Measurements from ENCODE around the gene C4BPA. TPM values are rescaled to one million over a fixed set of nuclear protein-coding genes. Genes with fewer than 3 reads are reported as not detected.

Gene C4BPA
- total and polyA plus RNA-seq, 2 of the 4 experiments (the other 2 are of a cell fraction), result not detected

- dilution Hi-C loops (cut with HindIII; ENCODE audit: low sequenced_read_pairs, unreplicated experiment), result no loop called here
- Histone ChIP-seq H2AK5ac (ENCODE audit: low read depth, low read length) (no peak overlapping the region), H3K56ac (ENCODE audit: extremely low read depth, insufficient read depth, low read length) (no peak overlapping the region), H3K23ac (ENCODE audit: low read depth, low read length) (no peak overlapping the region), H3K27ac (ENCODE audit: insufficient read depth, low read length) (no peak overlapping the region), H3K9ac (ENCODE audit: low read depth, low read length) (no peak overlapping the region), H3K9me1 (ENCODE audit: insufficient read depth, low read length) (no peaks in the 10 kb centered on the region), H2BK15ac (ENCODE audit: low read depth, low read length) (no peak overlapping the region), H3K14ac (replicated peaks; ENCODE audit: low read depth, low read length) (no peak overlapping the region), H3K4me3 (ENCODE audit: insufficient read depth, low read depth, low read length) (no peak overlapping the region), H3K9me3 (ENCODE audit: control insufficient read depth, insufficient read depth, low read length) (0 out of 2 replicates have a peak, but pooled peaks cover 1% of the 10 kb centered on the region), H3K4me2 (ENCODE audit: low read depth, low read length) (no peak overlapping the region), H2BK5ac (ENCODE audit: low read depth, low read length, poor library complexity, severe bottlenecking) (no peak overlapping the region), H3K27me3 (ENCODE audit: control insufficient read depth, insufficient read depth, low read length) (no peaks in the 10 kb centered on the region), H3K36me3 (ENCODE audit: control insufficient read depth, insufficient read depth, low read length) (no peaks in the 10 kb centered on the region), H3K18ac (ENCODE audit: low read depth, low read length) (no peak overlapping the region), H2BK120ac (ENCODE audit: low read depth, low read length) (no peak overlapping the region), H3K79me1 (ENCODE audit: low read depth in 1 of 2, low read length in 2 of 2) (no peaks in the 10 kb centered on the region), H4K20me1 (ENCODE audit: insufficient read depth, low read length) (no peaks in the 10 kb centered on the region), H4K8ac (ENCODE audit: low read depth in 2 of 2, low read length in 2 of 2) (no peak overlapping the region), H2AK9ac (replicated peaks; ENCODE audit: low read depth, low read length, poor library complexity) (no peak overlapping the region), H2AFZ (replicated peaks; ENCODE audit: low read length, poor library complexity) (no peak overlapping the region), H4K91ac (ENCODE audit: insufficient read depth, low read depth, low read length) (no peak overlapping the region), H4K5ac (ENCODE audit: low read depth, low read length) (no peak overlapping the region), H3K4ac (ENCODE audit: low read depth, low read length) (no peak overlapping the region), H2BK20ac (ENCODE audit: low read depth, low read length) (no peak overlapping the region), H3K4me1 (ENCODE audit: control insufficient read depth, insufficient read depth, low read length) (no peaks in the 10 kb centered on the region)
- ChIA-PET CTCF (no interaction called here), POLR2A (ENCODE audit: unreplicated experiment) (no interaction called here)
- in situ Hi-C loops (cut with MboI; ENCODE audit: low sequenced_read_pairs), result loop anchor here (5.0 kb wide), 1 partner anchor 52 kb away; no protein-coding TSS in a partner anchor
- intact Hi-C loops (cut with micrococcal nuclease), result no loop called here
- no peak for TF ChIP-seq SMC3 (IDR thresholded peaks at IDR 0.05; ENCODE audit: low read depth, low read length)
- TF ChIP-seq ELK1 (IDR thresholded peaks at IDR 0.05; ENCODE audit: borderline replicate concordance, low read depth, low read length), result no peak
- no peak for TF ChIP-seq RFX5 (IDR thresholded peaks at IDR 0.05; ENCODE audit: low read depth, low read length)
- no peak for TF ChIP-seq MAFK (IDR thresholded peaks at IDR 0.05; ENCODE audit: low read depth, low read length)
- no peak for TF ChIP-seq CHD1 (IDR thresholded peaks at IDR 0.05; ENCODE audit: low read depth, low read length)
- TF ChIP-seq MAZ (IDR thresholded peaks at IDR 0.05; ENCODE audit: borderline replicate concordance, low read depth, low read length), result no peak
- TF ChIP-seq RAD21 (IDR thresholded peaks at IDR 0.05; ENCODE audit: low read length), result no peak
- TF ChIP-seq MXI1 (IDR thresholded peaks at IDR 0.05; ENCODE audit: borderline replicate concordance, low read depth, low read length), result no peak
- no peak for TF ChIP-seq FOS (IDR thresholded peaks at IDR 0.05; ENCODE audit: low read depth, low read length)
- no peak for TF ChIP-seq POLR2A (IDR thresholded peaks at IDR 0.05; ENCODE audit: low read depth, low read length)
- no peak for TF ChIP-seq RCOR1 (IDR thresholded peaks at IDR 0.05; ENCODE audit: insufficient replicate concordance, low read length)
- TF ChIP-seq CTCF (conservative IDR thresholded peaks at IDR 0.05; ENCODE audit: low read depth, low read length), result no peak
- no peak for TF ChIP-seq CEBPB (IDR thresholded peaks at IDR 0.05; ENCODE audit: low read depth, low read length)
- no peak for TF ChIP-seq BHLHE40 (IDR thresholded peaks at IDR 0.05; ENCODE audit: low read depth, low read length)
- no peak for TF ChIP-seq USF2 (IDR thresholded peaks at IDR 0.05; ENCODE audit: low read depth, low read length)
- TF ChIP-seq NFE2L2 (IDR thresholded peaks at IDR 0.05; ENCODE audit: low read depth, low read length), result no peak
- ATAC-seq (ENCODE audit: low read depth) (no peak), DNase-seq (no peak)
- BruUV-seq (replicated peaks), result no TSS peak
These were observed 25.0 kb downstream of the C4BPA start for GRCh38 chr1:207129053-207129452.

Data from IMR-90 (cell line).